Kidney epithelial cell (primary cell): ENCODE data around the gene F7. TPM values are rescaled to one million over a fixed set of nuclear protein-coding genes. Genes with fewer than 3 reads are reported as not detected.

Experiments used
- DNase-seq: peaks from one replicate; pipeline ENCODE4 v3.0.0-alpha.2; 2010; ENCODE audit warnings: low read depth
- H3K27me3 ChIP-seq: 2 replicates; pipeline ENCODE4 v1.6.0; 2011; ENCODE audit warnings: low read length; ENCODE audit not compliant: control insufficient read depth, insufficient read depth
- H3K36me3 ChIP-seq: 2 replicates; pipeline ENCODE4 v1.5.1; 2011; ENCODE audit warnings: low read length; ENCODE audit not compliant: control insufficient read depth, insufficient read depth
- H3K4me3 ChIP-seq: 2 replicates; pipeline ENCODE4 v1.5.1; 2011; ENCODE audit warnings: low read depth, mild to moderate bottlenecking, control low read depth, low read length
- total RNA-seq: library from RNA; depleted of rRNA; stranded (reverse); fragments of >200 nt; gene quantifications from 2 replicates; pipeline ENCODE4 v1.2.3, GENCODE V29; 2015
- TF ChIP-seq, protein P1 (sequence below): IDR thresholded peaks from 2 replicates; pipeline ENCODE4 v1.5.1; 2011; ENCODE audit warnings: mild to moderate bottlenecking, moderate library complexity, low read length, control low read depth, inconsistent platforms; ENCODE audit not compliant: insufficient read depth, poor library complexity, severe bottlenecking

F7 gene
- total RNA-seq, 1 donor from 2014 or later = 0.38 TPM

DNA sequence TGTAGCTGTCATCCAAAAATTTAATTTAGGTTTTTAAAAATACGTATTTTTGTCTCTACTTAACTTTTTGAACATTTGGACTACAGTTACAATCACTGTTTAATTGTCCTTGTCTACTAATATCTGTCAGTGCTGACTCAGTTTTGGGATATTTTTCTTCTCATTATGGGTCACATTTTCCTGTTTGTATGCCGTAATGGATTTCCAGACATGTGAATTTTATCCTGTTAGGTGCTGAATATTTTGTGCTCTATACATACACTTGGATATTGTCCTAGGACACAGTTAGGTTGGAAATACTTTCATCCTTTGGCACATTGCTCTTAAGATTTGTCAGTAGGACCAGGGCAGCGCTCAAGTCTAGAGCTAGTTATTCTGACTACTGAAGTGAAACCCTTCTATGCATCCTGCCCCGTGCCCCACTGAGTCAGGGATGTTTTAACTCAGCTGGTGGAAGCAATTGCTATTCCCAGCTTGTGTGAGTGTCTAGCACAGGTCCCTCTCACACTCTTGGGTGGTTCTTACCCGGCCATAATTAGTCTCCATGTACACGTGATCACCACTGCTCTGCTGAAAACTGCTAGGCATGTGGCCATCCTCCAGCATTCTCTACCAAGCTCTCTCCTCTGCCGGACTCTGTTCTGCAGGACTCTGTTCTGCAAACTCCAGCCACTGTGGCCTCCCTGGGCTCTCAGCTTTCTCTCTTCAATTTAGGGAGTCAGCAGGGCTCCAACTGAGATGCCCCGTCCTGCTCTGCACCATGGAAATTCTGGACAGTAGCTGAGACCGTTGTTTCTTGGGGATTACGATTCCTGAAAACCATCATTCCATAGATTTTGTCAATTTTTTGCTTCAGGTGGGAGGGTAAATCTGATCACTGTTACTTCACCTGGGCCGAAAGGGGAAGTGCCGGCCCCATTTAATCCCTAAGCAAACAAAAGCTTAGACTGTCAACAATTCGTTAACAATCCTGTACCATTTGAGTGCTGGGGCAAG is 64.0 kb downstream of the F7 start:
- Histone ChIP-seq H3K36me3 (no peaks in the 10 kb centered on the region), H3K27me3 (no peaks in the 10 kb centered on the region), H3K4me3 (no peak overlapping the region)
- no peak for DNase-seq
- TF ChIP-seq, protein P1, sequence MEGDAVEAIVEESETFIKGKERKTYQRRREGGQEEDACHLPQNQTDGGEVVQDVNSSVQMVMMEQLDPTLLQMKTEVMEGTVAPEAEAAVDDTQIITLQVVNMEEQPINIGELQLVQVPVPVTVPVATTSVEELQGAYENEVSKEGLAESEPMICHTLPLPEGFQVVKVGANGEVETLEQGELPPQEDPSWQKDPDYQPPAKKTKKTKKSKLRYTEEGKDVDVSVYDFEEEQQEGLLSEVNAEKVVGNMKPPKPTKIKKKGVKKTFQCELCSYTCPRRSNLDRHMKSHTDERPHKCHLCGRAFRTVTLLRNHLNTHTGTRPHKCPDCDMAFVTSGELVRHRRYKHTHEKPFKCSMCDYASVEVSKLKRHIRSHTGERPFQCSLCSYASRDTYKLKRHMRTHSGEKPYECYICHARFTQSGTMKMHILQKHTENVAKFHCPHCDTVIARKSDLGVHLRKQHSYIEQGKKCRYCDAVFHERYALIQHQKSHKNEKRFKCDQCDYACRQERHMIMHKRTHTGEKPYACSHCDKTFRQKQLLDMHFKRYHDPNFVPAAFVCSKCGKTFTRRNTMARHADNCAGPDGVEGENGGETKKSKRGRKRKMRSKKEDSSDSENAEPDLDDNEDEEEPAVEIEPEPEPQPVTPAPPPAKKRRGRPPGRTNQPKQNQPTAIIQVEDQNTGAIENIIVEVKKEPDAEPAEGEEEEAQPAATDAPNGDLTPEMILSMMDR = no peak

Other genes starting within 250 kb of the F7 start
- gene MCF2L, start 136.6 kb upstream of the F7 start, total RNA-seq = 12.3 and 13.8 TPM in 2 replicates
- 0.08 and 0.75 TPM in 2 replicates for gene F10, start 17.0 kb downstream of the F7 start, total RNA-seq
- not detected in 2 replicates for gene PROZ, start 52.9 kb downstream of the F7 start, total RNA-seq
- gene PCID2, start 102.9 kb downstream of the F7 start, total RNA-seq = 34.8 and 36.9 TPM in 2 replicates
- 90.4 and 96.0 TPM in 2 replicates for gene CUL4A, start 103.8 kb downstream of the F7 start, total RNA-seq
- gene LAMP1, start 191.4 kb downstream of the F7 start, total RNA-seq = 273 and 317 TPM in 2 replicates